Measurements from ENCODE around the gene PAQR7. TPM values are rescaled to one million over a fixed set of nuclear protein-coding genes. Genes with fewer than 3 reads are reported as not detected.
"Not testable (repeated sequence)": the region's sequence is repeated elsewhere in the genome, so short reads cannot be mapped to it uniquely, and the experiment has no call there.

The PAQR7 gene
- polyA plus RNA-seq, 1 donor: 42.9 TPM

DNA sequence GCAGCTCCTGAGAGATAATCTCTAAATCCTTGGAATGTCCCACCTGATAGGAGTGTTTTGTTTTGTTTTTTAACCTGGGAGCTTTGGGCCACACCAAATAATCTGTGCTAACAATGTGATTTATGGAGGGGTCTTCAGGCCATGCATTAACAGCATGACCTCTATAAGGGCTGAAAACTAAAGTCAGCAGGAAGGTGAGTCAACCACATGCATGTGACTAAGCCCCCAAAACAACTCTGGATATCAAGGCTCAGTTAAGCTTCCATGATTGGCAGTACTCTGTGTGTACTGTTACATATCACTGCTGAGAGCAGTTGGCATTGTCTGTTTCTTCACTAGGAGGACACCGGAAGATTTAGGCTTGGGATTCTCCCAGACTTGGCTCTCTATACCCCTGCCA, 27.0 kb downstream of the PAQR7 start:
- DNase-seq: no peak
- Histone ChIP-seq H3K27me3 (ENCODE audit: control insufficient read depth, insufficient read depth, low read length) (no peaks in the 10 kb centered on the region), H3K9me3 (ENCODE audit: control insufficient read depth, low read depth, low read length) (no peaks in the 10 kb centered on the region), H3K4me3 (ENCODE audit: low read length) (no peak overlapping the region), H3K4me1 (ENCODE audit: control insufficient read depth, insufficient read depth, low read length) (no peaks in the 10 kb centered on the region), H3K27ac (ENCODE audit: low read length) (no peak overlapping the region), H3K36me3 (ENCODE audit: control insufficient read depth, insufficient read depth, low read length) (no peaks in the 10 kb centered on the region)
- WGBS (ENCODE audit: insufficient coverage, low lambda C conversion rate): no CpG with 5 or more reads among the region's 1 CpG

DNA sequence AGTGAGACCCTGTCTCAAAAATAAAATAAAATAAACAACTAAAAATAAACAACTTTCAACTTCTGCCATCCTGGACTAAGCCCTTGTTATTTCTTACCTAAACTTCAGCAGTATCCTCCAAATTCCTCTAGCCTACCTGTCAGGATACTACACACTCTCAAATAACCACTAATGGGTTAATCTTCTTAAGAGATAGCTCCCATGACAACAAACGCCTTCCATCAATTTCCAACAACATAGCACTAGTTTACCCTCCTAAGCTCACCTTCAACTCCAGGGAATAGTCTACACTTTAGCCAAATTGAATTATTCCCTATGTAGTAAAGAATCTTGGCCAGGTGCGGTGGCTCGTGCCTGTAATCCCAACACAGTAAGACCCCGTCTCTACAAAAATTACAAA, 27.6 kb downstream of the PAQR7 start:
- no peak overlapping the region for H3K4me3 ChIP-seq (ENCODE audit: low read length)
- no peak overlapping the region for H3K27ac ChIP-seq (ENCODE audit: low read length)
- H3K4me1 ChIP-seq (ENCODE audit: control insufficient read depth, insufficient read depth, low read length): no peaks in the 10 kb centered on the region
- no peaks in the 10 kb centered on the region for H3K36me3 ChIP-seq (ENCODE audit: control insufficient read depth, insufficient read depth, low read length)
- no peaks in the 10 kb centered on the region for H3K9me3 ChIP-seq (ENCODE audit: control insufficient read depth, low read depth, low read length)
- DNase-seq: no peak
- WGBS (ENCODE audit: insufficient coverage, low lambda C conversion rate): no CpG with 5 or more reads among the region's 4 CpGs
- H3K27me3 ChIP-seq (ENCODE audit: control insufficient read depth, insufficient read depth, low read length): no peaks in the 10 kb centered on the region

DNA sequence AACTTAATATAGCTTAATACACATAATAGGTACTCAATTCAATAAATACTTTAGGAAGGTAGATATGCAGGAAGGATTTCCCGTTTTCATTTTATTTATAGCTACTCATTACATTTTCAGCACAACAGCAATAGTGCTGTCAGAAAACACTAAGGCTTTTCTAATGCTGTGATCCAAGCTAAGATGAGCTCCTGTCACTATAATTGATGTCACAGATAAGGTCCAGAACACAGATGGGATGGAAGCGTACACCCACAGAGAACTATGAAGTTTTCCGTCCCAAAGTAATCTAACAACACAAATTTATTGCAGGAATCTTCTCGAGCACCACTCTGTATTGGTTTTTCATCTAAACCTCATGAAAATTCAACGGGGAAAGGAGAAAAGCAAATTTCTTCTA, 29.8 kb downstream of the PAQR7 start:
- 60% methylated on average over 1 of the region's 5 CpGs for WGBS (ENCODE audit: insufficient coverage, low lambda C conversion rate)

DNA sequence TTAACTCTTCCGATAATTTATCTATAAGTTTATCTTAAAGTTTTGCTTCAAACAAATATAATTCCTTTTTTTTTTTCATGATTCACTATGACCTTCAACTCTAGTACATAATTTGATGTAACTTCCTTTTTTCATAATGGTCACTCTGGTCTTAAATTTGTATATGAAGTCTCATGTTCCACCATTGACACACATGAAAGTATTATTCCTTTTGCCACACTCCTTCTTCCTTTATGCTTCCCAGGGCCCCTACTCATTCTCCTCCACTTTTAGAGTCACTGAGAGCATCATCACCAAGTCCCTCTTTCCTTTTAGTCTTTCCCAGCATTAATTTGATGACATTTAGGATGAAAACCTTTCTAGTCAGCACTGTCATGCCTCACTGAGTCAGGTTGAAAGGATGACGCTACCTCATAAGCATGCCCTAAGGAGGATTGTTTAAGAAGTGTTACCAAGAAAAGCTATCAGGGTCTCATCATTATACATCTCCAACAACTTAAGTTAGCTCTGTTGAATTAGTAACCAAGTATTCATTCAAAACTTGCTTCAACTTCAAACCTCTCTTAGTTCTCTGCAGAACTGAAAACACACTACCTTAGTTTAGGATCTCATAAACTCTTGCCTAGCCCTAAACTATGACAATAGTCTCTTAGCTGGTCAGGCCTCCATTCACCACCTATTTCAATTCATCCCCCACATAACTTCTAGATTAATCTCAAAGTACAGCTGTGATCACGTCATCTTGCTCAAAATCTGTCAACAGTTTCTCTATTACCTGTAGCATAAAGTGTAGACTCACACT, 30.8 kb downstream of the PAQR7 start:
- WGBS (ENCODE audit: insufficient coverage, low lambda C conversion rate): 91% methylated on average over 1 of the region's 3 CpGs

More for the DNA sequence above, 29.8 kb downstream of the PAQR7 start:
- Histone ChIP-seq H3K27me3 (ENCODE audit: control insufficient read depth, insufficient read depth, low read length) (no peaks in the 10 kb centered on the region), H3K4me1 (ENCODE audit: control insufficient read depth, insufficient read depth, low read length) (no peaks in the 10 kb centered on the region), H3K9me3 (ENCODE audit: control insufficient read depth, low read depth, low read length) (no peaks in the 10 kb centered on the region), H3K27ac (ENCODE audit: low read length) (no peak overlapping the region), H3K4me3 (ENCODE audit: low read length) (no peak overlapping the region), H3K36me3 (ENCODE audit: control insufficient read depth, insufficient read depth, low read length) (no peaks in the 10 kb centered on the region)
- DNase-seq: no peak

DNA sequence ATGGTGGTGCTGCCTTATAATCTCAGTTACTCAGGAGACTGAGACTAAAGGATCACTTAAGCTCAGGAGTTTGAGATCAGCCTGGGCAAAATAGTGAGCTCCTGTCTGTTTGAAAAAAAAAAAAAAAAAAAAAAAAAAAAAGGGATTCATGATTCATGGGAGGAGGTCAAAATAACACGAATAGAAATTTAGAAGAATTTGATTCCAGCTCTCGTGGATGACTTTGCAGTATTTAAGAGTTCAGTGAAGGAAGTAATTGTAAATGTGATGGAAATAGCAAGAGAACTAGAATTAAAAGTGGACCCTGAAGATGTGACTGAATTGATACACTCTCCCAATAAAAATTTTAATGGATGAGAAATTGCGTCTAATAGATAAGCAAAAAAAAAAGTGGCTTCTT, 32.0 kb downstream of the PAQR7 start:
- Histone ChIP-seq H3K9me3 (ENCODE audit: control insufficient read depth, low read depth, low read length) (no peaks in the 10 kb centered on the region), H3K4me3 (ENCODE audit: low read length) (no peak overlapping the region), H3K36me3 (ENCODE audit: control insufficient read depth, insufficient read depth, low read length) (no peaks in the 10 kb centered on the region), H3K27ac (ENCODE audit: low read length) (no peak overlapping the region), H3K4me1 (ENCODE audit: control insufficient read depth, insufficient read depth, low read length) (no peaks in the 10 kb centered on the region), H3K27me3 (ENCODE audit: control insufficient read depth, insufficient read depth, low read length) (no peaks in the 10 kb centered on the region)
- WGBS (ENCODE audit: insufficient coverage, low lambda C conversion rate): 100% methylated on average over 1 of the region's 3 CpGs
- DNase-seq: no peak

More for the DNA sequence above, 30.8 kb downstream of the PAQR7 start:
- DNase-seq: no peak
- no peaks in the 10 kb centered on the region for H3K27me3 ChIP-seq (ENCODE audit: control insufficient read depth, insufficient read depth, low read length)
- no peaks in the 10 kb centered on the region for H3K9me3 ChIP-seq (ENCODE audit: control insufficient read depth, low read depth, low read length)
- H3K27ac ChIP-seq (ENCODE audit: low read length): no peak overlapping the region
- H3K36me3 ChIP-seq (ENCODE audit: control insufficient read depth, insufficient read depth, low read length): no peaks in the 10 kb centered on the region
- no peak overlapping the region for H3K4me3 ChIP-seq (ENCODE audit: low read length)
- no peaks in the 10 kb centered on the region for H3K4me1 ChIP-seq (ENCODE audit: control insufficient read depth, insufficient read depth, low read length)

DNA sequence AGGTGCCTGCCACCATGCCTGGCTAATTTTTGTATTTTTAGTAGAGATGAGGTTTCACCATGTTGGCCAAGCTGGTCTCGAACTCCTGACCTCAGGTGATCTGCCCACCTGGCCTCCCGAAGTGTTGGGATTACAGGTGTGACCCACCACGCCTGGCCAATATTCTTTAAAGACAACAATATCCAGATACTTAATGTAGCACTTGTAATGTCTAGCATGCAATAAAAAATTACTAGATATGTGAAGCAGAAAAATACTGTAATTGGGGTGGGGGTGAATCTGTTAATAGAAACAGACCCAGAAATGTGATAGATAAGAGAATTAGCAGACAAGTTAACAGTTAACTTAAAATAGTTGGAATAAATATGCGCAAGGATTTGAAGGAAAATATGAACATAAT, 35.7 kb downstream of the PAQR7 start:
- H3K4me1 ChIP-seq (ENCODE audit: control insufficient read depth, insufficient read depth, low read length); DNase-seq; H3K27me3 ChIP-seq (ENCODE audit: control insufficient read depth, insufficient read depth, low read length); H3K9me3 ChIP-seq (ENCODE audit: control insufficient read depth, low read depth, low read length); H3K27ac ChIP-seq (ENCODE audit: low read length); H3K4me3 ChIP-seq (ENCODE audit: low read length); H3K36me3 ChIP-seq (ENCODE audit: control insufficient read depth, insufficient read depth, low read length): not testable (repeated sequence)
- WGBS (ENCODE audit: insufficient coverage, low lambda C conversion rate): 47% methylated on average over 1 of the region's 4 CpGs

DNA sequence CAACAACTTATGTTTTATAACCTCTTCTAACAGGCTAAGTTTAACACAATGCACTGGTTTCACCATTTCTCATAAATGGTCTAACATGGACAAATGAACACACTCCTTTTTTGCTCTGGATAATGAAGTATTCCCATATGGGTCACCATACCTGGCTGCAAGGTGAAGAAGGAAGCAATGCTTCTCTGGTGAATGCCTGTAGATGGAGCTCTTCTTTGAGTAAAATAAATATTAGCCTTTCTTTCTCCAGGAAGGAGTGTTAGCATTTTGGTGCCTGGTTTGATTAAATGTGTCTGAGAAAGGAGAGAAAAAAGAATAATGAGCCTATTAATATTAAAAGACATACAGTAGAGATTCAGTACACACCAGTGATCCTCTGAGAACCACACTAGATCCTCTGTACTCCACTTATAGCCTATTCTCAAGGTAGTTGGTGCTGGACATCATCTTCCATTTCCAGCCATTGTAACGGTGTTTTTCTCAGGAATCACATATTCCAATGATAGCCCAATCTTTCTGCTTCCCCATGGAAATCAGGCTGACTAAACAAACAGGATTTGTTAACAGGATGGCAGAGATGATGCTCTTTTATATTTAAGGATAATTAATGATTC, 38.1 kb downstream of the PAQR7 start:
- no peak overlapping the region for H3K4me3 ChIP-seq (ENCODE audit: low read length)
- no peaks in the 10 kb centered on the region for H3K9me3 ChIP-seq (ENCODE audit: control insufficient read depth, low read depth, low read length)
- peak in 1 of 2 donors; percentile 44 for DNase-seq
- H3K36me3 ChIP-seq (ENCODE audit: control insufficient read depth, insufficient read depth, low read length): peaks cover 25% of the 10 kb centered on the region
- no peak overlapping the region for H3K27ac ChIP-seq (ENCODE audit: low read length)
- H3K27me3 ChIP-seq (ENCODE audit: control insufficient read depth, insufficient read depth, low read length): no peaks in the 10 kb centered on the region
- no CpG with 5 or more reads among the region's 1 CpG for WGBS (ENCODE audit: insufficient coverage, low lambda C conversion rate)
- peaks cover 7% of the 10 kb centered on the region for H3K4me1 ChIP-seq (ENCODE audit: control insufficient read depth, insufficient read depth, low read length)

DNA sequence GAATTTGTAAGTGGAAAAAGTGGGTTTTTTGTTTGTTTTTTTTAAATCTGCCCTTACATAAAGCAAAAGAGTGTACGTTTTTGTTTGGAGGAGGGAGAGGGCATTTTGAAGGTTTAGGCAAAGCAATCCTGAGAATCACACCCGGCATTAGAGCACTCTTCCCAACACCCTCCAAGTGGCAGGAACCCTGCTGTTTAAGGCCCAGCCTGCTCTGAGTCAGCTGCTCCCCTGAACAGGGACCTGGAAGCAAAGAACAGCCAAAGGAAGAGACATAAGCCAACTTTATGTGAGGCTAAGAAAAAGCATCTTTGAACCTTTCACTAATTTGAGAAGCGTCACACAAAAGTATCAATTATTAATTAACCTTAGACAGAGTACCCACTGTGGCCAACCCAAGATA, 38.8 kb downstream of the PAQR7 start:
- DNase-seq: no peak
- no CpG with 5 or more reads among the region's 3 CpGs for WGBS (ENCODE audit: insufficient coverage, low lambda C conversion rate)
- H3K4me3 ChIP-seq (ENCODE audit: low read length): no peak overlapping the region
- H3K4me1 ChIP-seq (ENCODE audit: control insufficient read depth, insufficient read depth, low read length): peaks cover 14% of the 10 kb centered on the region
- H3K9me3 ChIP-seq (ENCODE audit: control insufficient read depth, low read depth, low read length): no peaks in the 10 kb centered on the region
- H3K27ac ChIP-seq (ENCODE audit: low read length): no peak overlapping the region
- peaks cover 32% of the 10 kb centered on the region for H3K36me3 ChIP-seq (ENCODE audit: control insufficient read depth, insufficient read depth, low read length)
- H3K27me3 ChIP-seq (ENCODE audit: control insufficient read depth, insufficient read depth, low read length): no peaks in the 10 kb centered on the region

DNA sequence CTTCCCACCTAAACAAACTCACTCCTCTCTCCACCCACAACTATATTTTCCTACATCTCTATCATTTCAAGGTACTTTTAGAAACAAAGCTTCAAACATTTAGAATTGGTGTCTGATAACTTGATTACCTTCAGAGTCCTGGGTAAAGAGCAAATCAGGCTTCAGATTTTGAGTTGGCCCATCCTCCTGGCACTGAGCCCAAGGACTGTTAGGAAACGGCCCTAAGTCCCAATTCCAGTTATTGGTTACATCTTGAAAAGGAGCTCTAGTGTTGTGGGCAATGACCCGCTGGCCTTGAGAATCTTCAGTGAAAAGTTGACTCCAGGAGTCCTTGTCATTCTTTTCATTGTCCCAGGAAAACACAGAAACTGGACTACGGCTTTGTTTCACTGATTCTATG, 40.6 kb downstream of the PAQR7 start:
- no CpG with 5 or more reads among the region's 3 CpGs for WGBS (ENCODE audit: insufficient coverage, low lambda C conversion rate)
- Histone ChIP-seq H3K4me3 (ENCODE audit: low read length) (no peak overlapping the region), H3K27ac (ENCODE audit: low read length) (no peak overlapping the region), H3K9me3 (ENCODE audit: control insufficient read depth, low read depth, low read length) (no peaks in the 10 kb centered on the region), H3K27me3 (ENCODE audit: control insufficient read depth, insufficient read depth, low read length) (no peaks in the 10 kb centered on the region), H3K36me3 (ENCODE audit: control insufficient read depth, insufficient read depth, low read length) (peaks cover 50% of the 10 kb centered on the region), H3K4me1 (ENCODE audit: control insufficient read depth, insufficient read depth, low read length) (peaks cover 20% of the 10 kb centered on the region)
- DNase-seq: no peak

DNA sequence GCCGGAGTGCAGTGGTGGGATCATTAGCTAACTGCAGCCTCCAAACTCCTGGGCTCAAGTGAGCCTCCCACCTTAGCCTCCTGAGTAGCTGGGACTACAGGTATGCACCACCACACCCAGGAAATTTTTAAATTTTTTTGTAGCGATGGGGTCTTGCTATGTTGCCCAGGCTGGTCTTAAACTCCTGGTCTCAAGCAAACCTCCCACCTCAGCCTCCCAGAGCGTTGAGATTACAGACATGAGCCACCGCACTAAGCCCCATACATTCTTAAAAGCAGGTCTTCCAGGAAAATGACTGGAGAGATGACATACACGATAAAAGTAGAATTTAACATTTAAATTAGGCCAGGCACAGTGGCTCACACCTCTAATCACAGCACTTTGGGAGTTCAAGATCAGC, 42.4 kb downstream of the PAQR7 start:
- no peak for DNase-seq
- Histone ChIP-seq H3K4me3 (ENCODE audit: low read length) (no peak overlapping the region), H3K27me3 (ENCODE audit: control insufficient read depth, insufficient read depth, low read length) (no peaks in the 10 kb centered on the region), H3K4me1 (ENCODE audit: control insufficient read depth, insufficient read depth, low read length) (peaks cover 20% of the 10 kb centered on the region), H3K27ac (ENCODE audit: low read length) (no peak overlapping the region), H3K9me3 (ENCODE audit: control insufficient read depth, low read depth, low read length) (no peaks in the 10 kb centered on the region), H3K36me3 (ENCODE audit: control insufficient read depth, insufficient read depth, low read length) (peaks cover 65% of the 10 kb centered on the region)
- no CpG with 5 or more reads among the region's 5 CpGs for WGBS (ENCODE audit: insufficient coverage, low lambda C conversion rate)
